ENCODE data around the gene SAMD10.

DNA sequence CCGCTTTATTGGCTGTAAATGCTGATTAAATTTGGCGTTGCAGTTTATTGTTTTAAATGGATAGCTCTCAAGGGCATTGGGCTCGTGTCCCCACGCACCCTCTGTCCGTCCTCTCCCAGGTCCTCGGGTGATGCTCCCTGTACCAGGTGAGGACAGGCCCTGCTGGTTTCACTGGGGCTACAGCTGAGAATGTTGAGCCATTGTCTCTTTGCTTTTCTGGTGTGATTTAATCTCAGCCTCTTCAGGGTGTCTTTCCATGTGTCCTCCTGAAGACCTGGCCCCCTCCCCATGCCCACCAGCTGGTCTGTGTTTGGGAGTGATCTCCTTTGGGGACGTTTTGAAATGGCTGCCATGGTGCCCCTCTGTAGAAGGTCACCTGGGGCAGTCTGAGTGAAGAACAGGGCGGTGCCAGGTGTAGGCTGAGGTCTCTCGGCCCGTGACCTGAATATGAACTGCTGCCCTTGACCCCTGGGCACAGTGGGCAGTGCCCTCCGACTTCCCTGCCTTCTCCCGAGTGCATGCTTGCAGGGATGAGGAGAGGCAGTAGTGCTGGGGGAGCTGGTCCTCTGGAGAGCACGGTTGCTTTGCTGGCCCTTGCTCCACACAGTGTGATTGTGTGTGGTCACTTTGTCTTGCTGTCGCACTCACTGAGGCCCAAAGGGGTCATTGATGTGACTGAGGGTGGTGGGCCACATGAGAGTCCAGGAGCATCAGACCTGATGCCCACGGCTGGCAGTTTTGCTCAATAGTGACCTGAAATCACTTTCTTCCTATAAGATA, 44.1 kb upstream of the SAMD10 start:
- TF ChIP-seq, protein P1, sequence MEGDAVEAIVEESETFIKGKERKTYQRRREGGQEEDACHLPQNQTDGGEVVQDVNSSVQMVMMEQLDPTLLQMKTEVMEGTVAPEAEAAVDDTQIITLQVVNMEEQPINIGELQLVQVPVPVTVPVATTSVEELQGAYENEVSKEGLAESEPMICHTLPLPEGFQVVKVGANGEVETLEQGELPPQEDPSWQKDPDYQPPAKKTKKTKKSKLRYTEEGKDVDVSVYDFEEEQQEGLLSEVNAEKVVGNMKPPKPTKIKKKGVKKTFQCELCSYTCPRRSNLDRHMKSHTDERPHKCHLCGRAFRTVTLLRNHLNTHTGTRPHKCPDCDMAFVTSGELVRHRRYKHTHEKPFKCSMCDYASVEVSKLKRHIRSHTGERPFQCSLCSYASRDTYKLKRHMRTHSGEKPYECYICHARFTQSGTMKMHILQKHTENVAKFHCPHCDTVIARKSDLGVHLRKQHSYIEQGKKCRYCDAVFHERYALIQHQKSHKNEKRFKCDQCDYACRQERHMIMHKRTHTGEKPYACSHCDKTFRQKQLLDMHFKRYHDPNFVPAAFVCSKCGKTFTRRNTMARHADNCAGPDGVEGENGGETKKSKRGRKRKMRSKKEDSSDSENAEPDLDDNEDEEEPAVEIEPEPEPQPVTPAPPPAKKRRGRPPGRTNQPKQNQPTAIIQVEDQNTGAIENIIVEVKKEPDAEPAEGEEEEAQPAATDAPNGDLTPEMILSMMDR (IDR thresholded peaks at IDR 0.05): no peak
- no peak for TF ChIP-seq POLR2A (IDR thresholded peaks at IDR 0.05)

All from thyroid gland (tissue), 4 donors.